Measurements from ENCODE around the gene CD274.
"Not testable (repeated sequence)": the region's sequence is repeated elsewhere in the genome, so short reads cannot be mapped to it uniquely, and the experiment has no call there.

CD274 gene

DNA sequence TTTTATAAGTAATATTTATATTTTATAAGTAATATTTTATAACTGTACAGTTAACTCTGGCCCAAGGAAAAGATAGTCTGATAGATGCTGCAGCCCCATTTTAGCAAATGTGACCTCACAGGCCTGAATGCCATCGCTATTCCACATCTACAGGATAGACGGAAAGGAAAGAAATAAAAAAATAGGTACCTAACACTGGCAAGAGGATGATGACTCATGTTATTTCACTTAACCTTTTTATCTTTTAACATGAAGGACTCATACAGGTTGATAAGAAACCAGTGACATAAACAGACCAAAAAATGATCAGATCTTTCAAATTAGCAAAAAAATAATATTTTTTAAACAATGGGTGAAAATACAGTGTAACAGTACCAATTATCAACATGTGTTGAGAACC, 2.7 kb downstream of the CD274 start:
- TF ChIP-seq, protein P1, sequence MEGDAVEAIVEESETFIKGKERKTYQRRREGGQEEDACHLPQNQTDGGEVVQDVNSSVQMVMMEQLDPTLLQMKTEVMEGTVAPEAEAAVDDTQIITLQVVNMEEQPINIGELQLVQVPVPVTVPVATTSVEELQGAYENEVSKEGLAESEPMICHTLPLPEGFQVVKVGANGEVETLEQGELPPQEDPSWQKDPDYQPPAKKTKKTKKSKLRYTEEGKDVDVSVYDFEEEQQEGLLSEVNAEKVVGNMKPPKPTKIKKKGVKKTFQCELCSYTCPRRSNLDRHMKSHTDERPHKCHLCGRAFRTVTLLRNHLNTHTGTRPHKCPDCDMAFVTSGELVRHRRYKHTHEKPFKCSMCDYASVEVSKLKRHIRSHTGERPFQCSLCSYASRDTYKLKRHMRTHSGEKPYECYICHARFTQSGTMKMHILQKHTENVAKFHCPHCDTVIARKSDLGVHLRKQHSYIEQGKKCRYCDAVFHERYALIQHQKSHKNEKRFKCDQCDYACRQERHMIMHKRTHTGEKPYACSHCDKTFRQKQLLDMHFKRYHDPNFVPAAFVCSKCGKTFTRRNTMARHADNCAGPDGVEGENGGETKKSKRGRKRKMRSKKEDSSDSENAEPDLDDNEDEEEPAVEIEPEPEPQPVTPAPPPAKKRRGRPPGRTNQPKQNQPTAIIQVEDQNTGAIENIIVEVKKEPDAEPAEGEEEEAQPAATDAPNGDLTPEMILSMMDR (IDR thresholded peaks at IDR 0.05; ENCODE audit: low read depth, low read length, missing control alignments) = no peak
- H3K4me3 ChIP-seq (ENCODE audit: low read depth, low read length) = peak overlapping the region; percentile 35; the same call in 1 of the 2 replicates
- DNase-seq (ENCODE audit: low read depth) = no peak

DNA sequence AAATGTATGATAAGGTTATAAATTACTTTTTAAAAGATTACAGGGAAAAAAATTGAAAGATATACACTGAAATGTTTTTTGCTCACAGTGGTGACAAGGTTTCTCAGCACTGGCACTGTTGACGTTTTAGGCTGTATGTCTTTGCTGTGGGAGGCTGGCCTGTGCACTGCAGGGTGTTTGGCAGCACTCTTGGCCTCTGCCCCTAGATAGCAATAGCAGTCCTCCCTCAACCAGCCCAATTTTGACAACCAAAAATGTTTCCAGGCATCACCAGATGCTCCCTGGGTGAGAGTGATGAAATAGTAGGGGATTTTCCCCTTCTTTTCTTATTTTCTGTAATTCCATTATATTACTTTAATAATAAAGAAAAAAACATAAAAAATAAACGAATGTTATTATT, 3.3 kb downstream of the CD274 start:
- TF ChIP-seq, protein P1 (IDR thresholded peaks at IDR 0.05; ENCODE audit: low read depth, low read length, missing control alignments) = no peak
- no peak overlapping the region; the same call in 1 of the 2 replicates for H3K4me3 ChIP-seq (ENCODE audit: low read depth, low read length)
- DNase-seq (ENCODE audit: low read depth) = no peak

GRCh38 chr9:5455181-5455580, 4.8 kb downstream of the CD274 start:
- TF ChIP-seq, protein P1 (IDR thresholded peaks at IDR 0.05; ENCODE audit: low read depth, low read length, missing control alignments) = no peak
- DNase-seq (ENCODE audit: low read depth) = no peak
- H3K4me3 ChIP-seq (ENCODE audit: low read depth, low read length) = no peak overlapping the region; the same call in 1 of the 2 replicates

DNA sequence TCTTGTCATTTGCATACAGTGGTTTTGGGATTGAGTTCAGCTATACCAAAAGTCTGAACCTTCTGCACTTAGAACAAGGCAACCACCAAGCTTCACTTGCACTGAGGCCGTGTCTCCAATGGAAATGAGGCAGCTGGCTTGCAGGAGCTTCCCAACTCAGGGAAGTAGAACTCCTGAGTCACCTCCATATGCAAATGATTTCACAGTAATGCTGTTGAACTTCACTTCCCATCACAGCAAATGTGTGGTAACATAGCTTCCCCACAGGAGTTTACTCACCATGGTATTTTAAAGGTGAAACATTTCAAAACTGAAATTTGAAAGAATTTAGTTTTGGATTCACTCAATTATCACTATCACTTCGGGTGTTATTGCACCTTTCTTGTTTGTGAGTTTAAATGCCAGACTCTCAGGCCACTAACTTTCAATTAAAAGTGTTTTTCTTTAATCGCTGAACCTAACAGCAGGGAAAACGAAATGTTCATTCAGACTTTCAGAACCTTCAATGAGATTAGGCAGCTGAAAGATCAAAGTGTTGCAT, 9.0 kb downstream of the CD274 start:
- no peak for DNase-seq (ENCODE audit: low read depth)
- TF ChIP-seq, protein P1 (IDR thresholded peaks at IDR 0.05; ENCODE audit: low read depth, low read length, missing control alignments) = no peak
- H3K4me3 ChIP-seq (ENCODE audit: low read depth, low read length) = no peak overlapping the region; the same call in 1 of the 2 replicates

GRCh38 chr9:5460157-5460556, 9.8 kb downstream of the CD274 start:
- TF ChIP-seq, protein P1 (IDR thresholded peaks at IDR 0.05; ENCODE audit: low read depth, low read length, missing control alignments) = no peak
- no peak for DNase-seq (ENCODE audit: low read depth)
- no peak overlapping the region for H3K4me3 ChIP-seq (ENCODE audit: low read depth, low read length)

GRCh38 chr9:5464831-5465330, 14.5 kb downstream of the CD274 start:
- not testable (repeated sequence) for H3K4me3 ChIP-seq (ENCODE audit: low read depth, low read length); DNase-seq (ENCODE audit: low read depth)

DNA sequence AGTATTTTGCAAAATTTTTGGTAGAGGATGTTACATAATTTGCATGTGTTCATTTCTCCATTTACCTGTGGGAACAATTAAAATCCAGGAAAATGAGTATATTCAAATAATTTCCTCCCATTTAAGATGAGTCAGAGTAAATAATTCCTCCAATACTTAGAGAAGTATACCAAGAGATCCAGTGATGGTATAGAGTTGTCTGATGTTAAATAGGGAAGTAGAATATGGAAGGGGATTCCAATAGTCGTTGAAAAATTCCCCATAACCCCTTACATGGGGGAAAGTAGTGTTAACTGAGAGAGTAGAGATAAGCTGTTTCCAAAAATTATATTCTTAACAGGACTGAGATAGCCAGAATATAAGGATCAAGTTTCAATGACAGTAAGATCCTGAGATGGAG, 15.7 kb downstream of the CD274 start:
- TF ChIP-seq, protein P1 (IDR thresholded peaks at IDR 0.05; ENCODE audit: low read depth, low read length, missing control alignments) = no peak
- no peak overlapping the region for H3K4me3 ChIP-seq (ENCODE audit: low read depth, low read length)
- no peak for DNase-seq (ENCODE audit: low read depth)

Measured in GM12864 (cell line).